PC-9 (cell line): ENCODE results near the gene METTL8. TPM values are rescaled to one million over a fixed set of nuclear protein-coding genes. Genes with fewer than 3 reads are reported as not detected.
"Not testable (repeated sequence)": the region's sequence is repeated elsewhere in the genome, so short reads cannot be mapped to it uniquely, and the experiment has no call there.

ENCODE experiments used
- BruUV-seq: library from RNA; stranded (reverse); fragments of 400-500 nt; replicated peaks from 2 replicates; lab custom pipeline; 2021; lab: Mats Ljungman, UMichigan
- CTCF ChIA-PET: fragments of 300-600 bp; sonication (Branson Sonifier 250); formaldehyde crosslinking; loops from one replicate; lab custom pipeline; 2022; ENCODE audit warnings: antibody characterized with exemption; lab: Charles Lee
- POLR2A ChIA-PET: fragments of 300-600 bp; sonication (Branson Sonifier 250); formaldehyde crosslinking; loops from one replicate; lab custom pipeline; 2022; ENCODE audit warnings: antibody characterized with exemption; ENCODE audit not compliant: unreplicated experiment; lab: Charles Lee
- DNase-seq, 2 experiments: peaks; one replicate each; pipeline versions ENCODE4 v3.0.0 to v3.0.0-alpha.2; 2015 to 2022; ENCODE audit warnings: mixed read lengths in 1 of 2
- H2AFZ ChIP-seq: fragments of 200-600 bp; sonication (generic); 2 replicates; pipeline ENCODE4 v1.8.1; 2017; ENCODE audit warnings: antibody characterized with exemption
- H3F3A ChIP-seq: fragments of 200-600 bp; sonication (generic); 2 replicates; pipeline ENCODE4 v1.8.1; 2017; ENCODE audit warnings: antibody characterized with exemption, mild to moderate bottlenecking, low read depth; ENCODE audit not compliant: insufficient read depth
- H3K27ac ChIP-seq: fragments of 200-600 bp; sonication (generic); 2 replicates; pipeline ENCODE4 v1.6.1; 2016; ENCODE audit warnings: mixed run types
- H3K27me3 ChIP-seq: fragments of 200-600 bp; sonication (generic); 2 replicates; pipeline ENCODE4 v1.6.1; 2016; ENCODE audit warnings: low read depth, mixed run types; ENCODE audit not compliant: insufficient read depth
- H3K36me3 ChIP-seq: fragments of 200-600 bp; sonication (generic); 2 replicates; pipeline ENCODE4 v1.6.1; 2016; ENCODE audit warnings: low read depth, mixed run types
- H3K4me1 ChIP-seq: fragments of 200-600 bp; sonication (generic); replicated peaks from 2 replicates; pipeline ENCODE4 v1.6.1; 2016; ENCODE audit warnings: mixed run types; ENCODE audit not compliant: insufficient read depth
- H3K4me2 ChIP-seq: fragments of 200-600 bp; sonication (generic); 2 replicates; pipeline ENCODE4 v1.6.1; 2017; ENCODE audit warnings: mixed run types
- H3K4me3 ChIP-seq: fragments of 200-600 bp; sonication (generic); 2 replicates; pipeline ENCODE4 v1.6.1; 2016; ENCODE audit warnings: mixed run types
- H3K79me2 ChIP-seq: fragments of 200-600 bp; sonication (generic); 2 replicates; pipeline ENCODE4 v1.6.1; 2017; ENCODE audit warnings: low read depth, mixed run types
- H3K9me2 ChIP-seq: fragments of 200-600 bp; sonication (generic); 2 replicates; pipeline ENCODE4 v1.8.1; 2017; ENCODE audit warnings: mild to moderate bottlenecking; ENCODE audit not compliant: insufficient read depth
- H3K9me3 ChIP-seq: fragments of 200-600 bp; sonication (generic); 2 replicates; pipeline ENCODE4 v1.8.1; 2016; ENCODE audit warnings: low read depth; ENCODE audit not compliant: insufficient read depth
- H4K20me1 ChIP-seq: fragments of 200-600 bp; sonication (generic); 2 replicates; pipeline ENCODE4 v1.8.1; 2017; ENCODE audit not compliant: insufficient read depth
- CTCF ChIP-seq: fragments of 200-600 bp; sonication (generic); conservative IDR thresholded peaks from 2 replicates; pipeline ENCODE4 v1.6.1; 2017; ENCODE audit warnings: mixed run types, antibody characterized with exemption, mild to moderate bottlenecking, moderate library complexity
- EZH2 ChIP-seq: fragments of 200-600 bp; sonication (generic); IDR thresholded peaks from 2 replicates; pipeline ENCODE4 v1.8.0; 2017; ENCODE audit warnings: antibody characterized with exemption, low read depth
- intact Hi-C: fragments of 100-400 bp; cut with micrococcal nuclease; formaldehyde crosslinking; loops from one replicate; pipeline ENCODE4 v1.10.0; 2022; ENCODE audit not compliant: unreplicated experiment
- total RNA-seq: library from RNA; stranded (reverse); gene quantifications from 2 replicates; pipeline ENCODE4 v1.2.3, GENCODE V29; 2021

METTL8 gene
- total RNA-seq, 1 experiment from 2014 or later: 21.8 TPM

DNA sequence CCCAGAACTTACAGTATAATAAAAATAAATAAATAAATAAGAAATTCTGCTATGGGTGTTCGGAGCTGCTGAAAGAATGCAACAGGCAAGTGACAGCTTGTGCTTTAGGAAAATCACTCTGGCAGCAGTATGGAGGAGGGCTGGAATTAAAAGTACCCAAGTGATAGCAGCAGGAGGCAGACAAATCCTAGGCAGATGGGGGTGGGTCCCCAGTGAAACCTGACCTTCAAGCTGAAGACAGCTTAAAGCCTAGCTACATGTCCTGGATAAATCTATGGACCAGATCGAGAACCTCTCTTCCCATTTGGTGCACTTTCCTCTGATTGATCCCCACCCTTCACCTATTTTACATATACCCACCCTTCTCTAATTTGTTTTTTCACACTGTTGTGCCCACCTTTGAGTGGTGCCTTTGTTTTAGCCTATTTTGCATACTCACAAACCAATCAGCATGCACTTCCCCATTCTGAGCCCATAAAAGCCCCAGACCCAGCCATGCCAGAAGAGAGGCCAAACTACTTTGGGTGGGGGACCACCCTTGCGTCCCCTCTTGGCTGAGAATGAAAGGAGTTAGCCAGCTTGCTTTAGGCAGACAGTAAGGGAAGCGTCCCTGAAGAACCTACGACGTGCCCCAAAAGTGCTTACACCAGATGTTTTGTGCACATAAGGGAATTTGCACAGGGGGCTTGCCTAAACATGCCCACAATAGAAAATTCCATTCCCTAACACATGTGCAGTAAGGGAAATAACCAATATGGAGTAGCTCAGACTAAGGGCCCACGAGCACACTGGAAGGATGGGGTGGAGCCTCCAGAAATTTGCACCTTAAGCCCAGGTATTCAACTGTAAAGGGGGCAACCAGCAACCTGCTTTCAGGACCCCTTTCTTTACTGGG, 3.0 kb downstream of the METTL8 start:
- intact Hi-C loops: loop anchor here (5.0 to 10.0 kb wide), 2 partner anchors 158 to 674 kb away; partner anchors contain the start of gene DLX2
- no peak overlapping the region for H2AFZ ChIP-seq
- H3K4me2 ChIP-seq: no peak overlapping the region
- H3K79me2 ChIP-seq: peaks cover 64% of the 10 kb centered on the region
- H3K9me3 ChIP-seq: no peaks in the 10 kb centered on the region; the same call in 1 of the 2 replicates
- ChIA-PET POLR2A (no interaction called here), CTCF (interaction anchor here (0.6 kb wide), 1 partner anchor 11 kb away, joined by 3 read pairs; no protein-coding TSS in a partner anchor)
- H3F3A ChIP-seq: peaks cover 26% of the 10 kb centered on the region
- H3K9me2 ChIP-seq: no peaks in the 10 kb centered on the region
- no peaks in the 10 kb centered on the region for H4K20me1 ChIP-seq
- TF ChIP-seq CTCF (no peak), EZH2 (no peak)
- no peak overlapping the region for H3K4me3 ChIP-seq
- H3K36me3 ChIP-seq: 0 out of 2 replicates have a peak, but pooled peaks cover 6% of the 10 kb centered on the region
- H3K4me1 ChIP-seq: peaks cover 21% of the 10 kb centered on the region
- DNase-seq: no peak
- no peaks in the 10 kb centered on the region for H3K27me3 ChIP-seq
- no TSS peak for BruUV-seq
- no peak overlapping the region for H3K27ac ChIP-seq

DNA sequence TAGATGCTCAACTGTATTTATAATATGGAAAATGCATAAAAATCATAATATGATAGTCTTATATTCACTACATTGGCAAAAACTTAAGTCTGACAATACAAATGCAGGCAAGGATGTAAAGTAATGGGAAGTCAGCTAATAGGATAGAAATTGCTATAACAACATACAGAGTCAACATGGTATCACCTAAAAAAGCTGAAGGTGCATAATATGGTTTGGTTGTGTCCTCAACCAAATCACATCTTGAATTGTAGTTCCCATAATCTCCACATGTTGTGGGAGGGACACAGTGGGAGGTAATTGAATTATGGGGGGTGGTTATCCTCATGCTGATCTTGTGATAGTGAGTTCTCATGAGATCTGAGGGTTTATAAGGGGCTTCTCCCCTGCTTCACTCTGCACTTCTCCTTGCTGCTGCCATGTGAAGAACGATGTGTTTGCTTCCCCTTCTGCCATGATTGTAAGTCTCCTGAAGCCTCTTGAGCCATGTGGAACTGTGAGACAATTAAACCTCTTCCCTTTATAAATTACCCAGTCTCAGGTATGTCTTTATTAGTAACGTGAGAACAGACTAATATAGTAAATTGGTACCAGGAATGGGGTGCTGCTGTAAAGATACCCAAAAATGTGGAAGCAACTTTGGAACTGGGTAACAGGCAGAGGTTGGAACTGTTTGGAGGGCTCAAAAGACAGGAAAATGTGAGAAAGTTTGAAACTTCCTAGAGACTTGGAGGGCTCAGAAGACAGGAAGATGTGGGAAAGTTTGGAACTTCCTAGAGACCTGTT, 10.9 kb downstream of the METTL8 start:
- H4K20me1 ChIP-seq, H3K27me3 ChIP-seq, DNase-seq, H3F3A ChIP-seq, H3K9me2 ChIP-seq, H3K4me2 ChIP-seq, BruUV-seq, intact Hi-C loops, H2AFZ ChIP-seq, H3K27ac ChIP-seq, H3K4me1 ChIP-seq, POLR2A ChIA-PET, H3K4me3 ChIP-seq: not testable (repeated sequence)
- CTCF ChIA-PET: interaction anchor here (0.5 kb wide), 1 partner anchor 242 kb away, joined by 5 read pairs; no protein-coding TSS in a partner anchor
- Histone ChIP-seq H3K9me3 (peaks cover 17% of the 10 kb centered on the region; the same call in 1 of the 2 replicates), H3K79me2 (peaks cover 27% of the 10 kb centered on the region), H3K36me3 (peaks cover 11% of the 10 kb centered on the region; the same call in 1 of the 2 replicates)

DNA sequence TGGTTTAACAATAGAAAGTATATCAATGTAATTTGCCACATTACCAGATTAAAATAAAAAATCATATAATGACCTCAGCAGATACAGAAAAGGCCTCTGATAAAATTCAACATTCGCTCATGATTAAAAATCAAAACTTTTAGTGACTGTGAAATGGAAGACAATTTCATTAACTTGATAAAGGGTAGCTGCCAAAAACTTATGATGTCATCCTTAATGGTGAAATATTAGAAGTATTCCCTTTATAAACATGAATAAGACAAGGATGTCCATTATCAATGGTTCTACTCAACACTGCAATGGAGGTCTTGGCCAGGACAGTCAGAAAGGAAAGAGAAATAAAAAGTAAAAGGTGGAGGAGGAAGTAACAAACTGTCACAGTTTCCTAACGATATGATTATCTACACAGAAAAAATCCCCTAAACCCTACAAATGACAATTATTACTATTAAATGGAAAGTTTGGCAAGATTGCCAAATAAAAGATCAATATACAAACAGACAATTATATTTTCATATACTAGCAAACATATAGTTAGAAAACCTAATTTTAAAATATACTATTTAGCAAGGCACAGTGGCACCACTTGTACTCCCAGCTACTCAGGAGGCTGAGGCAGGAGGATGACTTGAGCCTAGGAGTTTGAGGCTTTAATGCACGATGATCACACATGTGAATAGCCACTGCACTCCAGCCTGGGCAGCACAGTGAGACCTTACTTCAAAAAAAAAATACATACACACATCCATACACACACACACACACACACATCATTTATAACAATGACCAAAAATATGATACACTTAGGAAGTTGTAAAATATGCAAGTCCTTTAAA, 12.8 kb downstream of the METTL8 start:
- Histone ChIP-seq H3K9me2 (no peaks in the 10 kb centered on the region), H3K4me3 (no peak overlapping the region), H2AFZ (no peak overlapping the region), H4K20me1 (no peaks in the 10 kb centered on the region), H3K27ac (no peak overlapping the region), H3K4me1 (0 out of 2 replicates have a peak, but pooled peaks cover under 1% of the 10 kb centered on the region), H3K9me3 (peaks cover 17% of the 10 kb centered on the region; the same call in 1 of the 2 replicates), H3K79me2 (peaks cover 23% of the 10 kb centered on the region; the same call in 1 of the 2 replicates), H3K4me2 (no peak overlapping the region), H3K36me3 (peaks cover 11% of the 10 kb centered on the region; the same call in 1 of the 2 replicates), H3F3A (peaks cover 9% of the 10 kb centered on the region; the same call in 1 of the 2 replicates), H3K27me3 (no peaks in the 10 kb centered on the region)
- no peak for DNase-seq
- ChIA-PET POLR2A (no interaction called here), CTCF (no interaction called here)
- TF ChIP-seq EZH2 (no peak), CTCF (no peak)
- intact Hi-C loops: no loop called here
- no TSS peak for BruUV-seq
